HEK293T (cell line): ENCODE results near the gene SLC17A1.

ENCODE experiments used
- CTCF ChIA-PET: fragments of 350-600 bp; formaldehyde crosslinking; extraction: SDS; loops from one replicate; lab custom pipeline; 2021; ENCODE audit warnings: antibody characterized with exemption, inconsistent platforms; lab: Yijun Ruan, JAX
- POLR2A ChIA-PET: fragments of 350-600 bp; formaldehyde crosslinking; extraction: SDS; loops from one replicate; lab custom pipeline; 2020; ENCODE audit warnings: antibody characterized with exemption, inconsistent platforms; lab: Yijun Ruan, JAX
- DNase-seq: peaks from one replicate; pipeline ENCODE4 v3.0.0; 2012; ENCODE audit warnings: mixed read lengths; ENCODE audit errors: extremely low spot score
- ARNT ChIP-seq: fragments of 450-650 bp; IDR thresholded peaks from 2 replicates; pipeline ENCODE4 v1.6.1; 2017; ENCODE audit warnings: mild to moderate bottlenecking
- BHLHE40 ChIP-seq: fragments of 450-650 bp; IDR thresholded peaks from 2 replicates; pipeline ENCODE4 v1.6.1; 2016; ENCODE audit warnings: mild to moderate bottlenecking, moderate library complexity, borderline replicate concordance
- CTBP1 ChIP-seq: fragments of 450-650 bp; IDR thresholded peaks from 2 replicates; pipeline ENCODE4 v1.6.1; 2016; ENCODE audit warnings: borderline replicate concordance
- ELF4 ChIP-seq: fragments of 450-650 bp; IDR thresholded peaks from 2 replicates; pipeline ENCODE4 v1.6.1; 2017; ENCODE audit warnings: antibody characterized with exemption
- FOXA1 ChIP-seq: fragments of 450-650 bp; IDR thresholded peaks from 2 replicates; pipeline ENCODE4 v1.6.1; 2016; ENCODE audit warnings: mild to moderate bottlenecking
- FOXK2 ChIP-seq: fragments of 450-650 bp; IDR thresholded peaks from 2 replicates; pipeline ENCODE4 v1.6.1; 2016; ENCODE audit warnings: mild to moderate bottlenecking
- FOXM1 ChIP-seq: fragments of 450-650 bp; IDR thresholded peaks from 2 replicates; pipeline ENCODE4 v1.6.1; 2017; ENCODE audit warnings: mild to moderate bottlenecking, borderline replicate concordance
- HDGF ChIP-seq: fragments of 450-650 bp; IDR thresholded peaks from 2 replicates; pipeline ENCODE4 v1.6.1; 2017; ENCODE audit warnings: antibody characterized with exemption, borderline replicate concordance
- L3MBTL2 ChIP-seq: fragments of 450-650 bp; conservative IDR thresholded peaks from 2 replicates; pipeline ENCODE4 v1.6.1; 2016; ENCODE audit warnings: mild to moderate bottlenecking
- LEF1 ChIP-seq: fragments of 450-650 bp; IDR thresholded peaks from 2 replicates; pipeline ENCODE4 v1.6.1; 2017; ENCODE audit warnings: mild to moderate bottlenecking, borderline replicate concordance
- NFRKB ChIP-seq: fragments of 450-650 bp; IDR thresholded peaks from 2 replicates; pipeline ENCODE4 v1.6.1; 2016; ENCODE audit warnings: mild to moderate bottlenecking, moderate library complexity
- SP1 ChIP-seq: fragments of 450-650 bp; IDR thresholded peaks from 2 replicates; pipeline ENCODE4 v1.6.1; 2017
- SUZ12 ChIP-seq: fragments of 450-650 bp; IDR thresholded peaks from 2 replicates; pipeline ENCODE4 v1.6.1; 2016; ENCODE audit warnings: mild to moderate bottlenecking
- TARDBP ChIP-seq: fragments of 450-650 bp; IDR thresholded peaks from 2 replicates; pipeline ENCODE4 v1.6.1; 2016
- ZNF384 ChIP-seq: fragments of 450-650 bp; IDR thresholded peaks from 2 replicates; pipeline ENCODE4 v1.6.1; 2016
- TF ChIP-seq, protein P1 (sequence below): fragments of 450-650 bp; IDR thresholded peaks from 2 replicates; pipeline ENCODE4 v1.6.1; 2016

The SLC17A1 gene

DNA sequence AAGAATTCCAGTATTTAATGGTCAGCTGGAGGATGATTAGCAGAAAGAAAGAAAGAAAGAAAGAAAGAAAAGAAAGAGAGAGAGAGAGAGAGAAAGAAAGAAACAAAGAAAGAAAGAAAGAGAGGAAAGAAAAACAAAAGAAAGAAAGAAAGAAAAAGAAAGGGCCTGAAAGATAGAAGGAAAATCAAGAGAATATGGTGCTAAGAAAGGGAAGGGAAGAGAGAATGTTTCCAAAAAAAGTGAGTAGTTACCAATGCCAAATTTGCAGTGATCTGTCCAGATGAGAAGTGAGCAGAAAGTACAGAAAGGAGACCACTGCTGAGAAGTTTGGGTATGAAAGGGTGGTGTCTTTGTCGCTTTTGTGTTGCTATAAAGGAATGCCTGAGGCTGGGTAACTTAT, 50.7 kb downstream of the SLC17A1 start:
- no peak for TF ChIP-seq FOXK2
- TF ChIP-seq TARDBP = no peak
- no peak for TF ChIP-seq BHLHE40
- no peak for TF ChIP-seq NFRKB
- ChIA-PET POLR2A (no interaction called here), CTCF (no interaction called here)
- DNase-seq = no peak

GRCh38 chr6:25777856-25778649, 53.8 kb downstream of the SLC17A1 start:
- ChIA-PET POLR2A (no interaction called here), CTCF (no interaction called here)

GRCh38 chr6:25777031-25777430, 54.8 kb downstream of the SLC17A1 start:
- CTCF ChIA-PET = no interaction called here
- no peak for DNase-seq
- POLR2A ChIA-PET = no interaction called here
- no peak for TF ChIP-seq NFRKB
- no peak for TF ChIP-seq FOXA1
- no peak for TF ChIP-seq SP1
- TF ChIP-seq L3MBTL2 = no peak
- TF ChIP-seq ARNT = no peak
- no peak for TF ChIP-seq FOXM1
- no peak for TF ChIP-seq LEF1
- TF ChIP-seq SUZ12 = no peak

More at GRCh38 chr6:25777856-25778649, 53.8 kb downstream of the SLC17A1 start:
- TF ChIP-seq SP1 (no peak), FOXM1 (no peak), ELF4 (no peak), ARNT (no peak), BHLHE40 (no peak), FOXA1 (no peak), TARDBP (no peak), CTBP1 (no peak), L3MBTL2 (no peak), SUZ12 (no peak)
- TF ChIP-seq, protein P1, sequence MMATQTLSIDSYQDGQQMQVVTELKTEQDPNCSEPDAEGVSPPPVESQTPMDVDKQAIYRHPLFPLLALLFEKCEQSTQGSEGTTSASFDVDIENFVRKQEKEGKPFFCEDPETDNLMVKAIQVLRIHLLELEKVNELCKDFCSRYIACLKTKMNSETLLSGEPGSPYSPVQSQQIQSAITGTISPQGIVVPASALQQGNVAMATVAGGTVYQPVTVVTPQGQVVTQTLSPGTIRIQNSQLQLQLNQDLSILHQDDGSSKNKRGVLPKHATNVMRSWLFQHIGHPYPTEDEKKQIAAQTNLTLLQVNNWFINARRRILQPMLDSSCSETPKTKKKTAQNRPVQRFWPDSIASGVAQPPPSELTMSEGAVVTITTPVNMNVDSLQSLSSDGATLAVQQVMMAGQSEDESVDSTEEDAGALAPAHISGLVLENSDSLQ = no peak
- DNase-seq = no peak

DNA sequence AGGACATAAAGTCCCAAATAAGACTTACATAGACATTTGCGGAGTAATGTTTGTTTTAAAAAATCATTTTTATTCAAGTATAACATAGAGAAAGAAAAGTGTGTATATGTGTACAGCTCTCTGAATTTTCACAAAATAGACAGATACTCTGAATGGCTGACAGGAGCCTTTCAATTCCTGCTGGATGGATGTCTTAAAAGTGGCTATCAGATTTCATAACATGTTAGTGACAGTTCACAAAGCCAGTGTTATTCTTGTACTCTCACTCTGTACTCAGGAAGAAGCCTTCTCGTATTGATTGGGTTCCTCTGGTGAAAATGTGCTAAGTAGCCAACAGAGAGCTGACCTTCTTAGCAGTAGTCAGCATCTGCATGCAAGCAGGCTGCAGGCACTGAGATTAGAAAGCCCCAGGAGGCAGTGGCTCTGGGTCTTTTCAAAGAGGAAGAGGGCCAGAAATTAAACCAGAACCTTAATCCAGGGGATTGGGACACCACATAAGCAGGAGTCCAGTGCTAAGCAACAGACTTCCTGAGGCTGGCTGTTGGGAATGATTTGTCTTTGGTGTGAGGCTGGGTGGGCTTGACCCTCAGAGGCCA, 57.6 kb downstream of the SLC17A1 start:
- POLR2A ChIA-PET = no interaction called here
- CTCF ChIA-PET = no interaction called here
- no peak for DNase-seq
- TF ChIP-seq, protein P1 = peak; percentile 48; the same call in 1 of the 2 replicates
- TF ChIP-seq TARDBP = no peak

DNA sequence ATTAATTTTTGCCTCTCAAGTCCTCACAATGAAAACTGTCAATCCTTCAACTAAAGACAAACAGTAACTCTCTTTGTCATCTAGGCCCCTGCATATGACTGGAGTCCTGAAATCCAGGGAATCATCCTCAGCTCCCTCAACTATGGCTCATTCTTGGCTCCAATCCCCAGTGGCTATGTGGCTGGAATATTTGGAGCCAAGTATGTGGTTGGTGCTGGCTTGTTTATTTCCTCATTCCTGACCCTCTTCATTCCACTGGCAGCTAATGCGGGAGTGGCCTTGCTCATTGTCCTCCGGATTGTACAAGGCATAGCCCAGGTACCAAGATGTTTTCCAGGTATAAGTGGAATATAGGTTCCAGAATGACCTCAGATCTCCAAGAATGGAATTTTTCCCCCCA, 61.9 kb downstream of the SLC17A1 start:
- CTCF ChIA-PET = no interaction called here
- TF ChIP-seq SUZ12 (no peak), FOXM1 (no peak), FOXK2 (no peak), ELF4 (no peak), NFRKB (no peak), LEF1 (no peak), BHLHE40 (no peak), ARNT (no peak), ZNF384 (no peak), TARDBP (no peak), CTBP1 (no peak), L3MBTL2 (no peak), FOXA1 (no peak), SP1 (no peak), HDGF (no peak)
- TF ChIP-seq, protein P1 = no peak
- POLR2A ChIA-PET = no interaction called here
- no peak for DNase-seq

GRCh38 chr6:25768566-25768965, 63.3 kb downstream of the SLC17A1 start:
- POLR2A ChIA-PET = no interaction called here
- CTCF ChIA-PET = no interaction called here
- DNase-seq = no peak
- no peak for TF ChIP-seq ELF4
- TF ChIP-seq LEF1 = no peak
- TF ChIP-seq ARNT = no peak
- no peak for TF ChIP-seq ZNF384
- no peak for TF ChIP-seq CTBP1
- no peak for TF ChIP-seq L3MBTL2
- no peak for TF ChIP-seq SUZ12
- TF ChIP-seq TARDBP = no peak
- TF ChIP-seq, protein P1 = no peak
- TF ChIP-seq FOXM1 = no peak
- TF ChIP-seq FOXA1 = no peak
- TF ChIP-seq NFRKB = no peak
- no peak for TF ChIP-seq HDGF
- no peak for TF ChIP-seq FOXK2
- TF ChIP-seq BHLHE40 = no peak
- TF ChIP-seq SP1 = no peak
